ENCODE results near the gene NEIL3. TPM values are rescaled to one million over a fixed set of nuclear protein-coding genes. Genes with fewer than 3 reads are reported as not detected.

Gene NEIL3
- total RNA-seq, 1 donor from 2014 or later = 1.4 TPM

GRCh38 chr4:177405508-177405907 is 95.8 kb downstream of the NEIL3 start:
- Mint-ChIP-seq H3K9me3 (ENCODE audit: unreplicated experiment) (peaks cover 5% of the 10 kb centered on the region), H3K27me3 (ENCODE audit: unreplicated experiment) (peaks cover 3% of the 10 kb centered on the region)

DNA sequence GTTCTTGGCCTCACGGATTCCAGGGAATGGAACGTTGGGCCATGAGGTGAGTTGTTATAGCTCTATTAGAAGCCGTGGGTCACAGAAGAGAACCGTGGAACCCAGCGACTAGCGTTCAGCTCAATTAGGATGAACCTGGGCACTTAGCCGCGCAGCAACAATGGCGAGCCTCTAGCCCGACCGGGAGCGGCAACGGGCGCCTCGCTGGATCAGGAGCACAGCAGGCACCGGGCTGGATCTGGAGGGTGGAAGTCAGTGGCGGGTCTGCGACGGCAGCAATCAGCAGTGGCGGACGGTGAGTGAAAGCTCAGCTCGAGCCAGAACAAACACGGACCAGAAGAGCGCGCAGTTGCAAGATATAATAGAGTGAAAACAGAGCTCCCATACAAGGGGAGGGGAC is 98.3 kb downstream of the NEIL3 start:
- DNase-seq = no peak
- H3K4me1 Mint-ChIP-seq (ENCODE audit: low read depth, unreplicated experiment) = no peaks in the 10 kb centered on the region
- peaks cover 3% of the 10 kb centered on the region for H3K27me3 Mint-ChIP-seq (ENCODE audit: unreplicated experiment)
- peaks cover 3% of the 10 kb centered on the region for H3K9me3 Mint-ChIP-seq (ENCODE audit: unreplicated experiment)
- TF ChIP-seq CTCF (IDR thresholded peaks at IDR 0.05; ENCODE audit: partially characterized antibody, unreplicated experiment) = no peak
- H3K36me3 Mint-ChIP-seq (ENCODE audit: unreplicated experiment) = no peaks in the 10 kb centered on the region
- no peak overlapping the region for H3K27ac Mint-ChIP-seq (ENCODE audit: unreplicated experiment)
- no peak overlapping the region for H3K4me3 Mint-ChIP-seq (ENCODE audit: unreplicated experiment)

More at GRCh38 chr4:177405508-177405907, 95.8 kb downstream of the NEIL3 start:
- no peak overlapping the region for H3K4me3 Mint-ChIP-seq (ENCODE audit: unreplicated experiment)
- no peak for DNase-seq
- H3K27ac Mint-ChIP-seq (ENCODE audit: unreplicated experiment) = no peak overlapping the region
- no peaks in the 10 kb centered on the region for H3K36me3 Mint-ChIP-seq (ENCODE audit: unreplicated experiment)
- no peak for TF ChIP-seq CTCF (IDR thresholded peaks at IDR 0.05; ENCODE audit: partially characterized antibody, unreplicated experiment)
- no peaks in the 10 kb centered on the region for H3K4me1 Mint-ChIP-seq (ENCODE audit: low read depth, unreplicated experiment)

DNA sequence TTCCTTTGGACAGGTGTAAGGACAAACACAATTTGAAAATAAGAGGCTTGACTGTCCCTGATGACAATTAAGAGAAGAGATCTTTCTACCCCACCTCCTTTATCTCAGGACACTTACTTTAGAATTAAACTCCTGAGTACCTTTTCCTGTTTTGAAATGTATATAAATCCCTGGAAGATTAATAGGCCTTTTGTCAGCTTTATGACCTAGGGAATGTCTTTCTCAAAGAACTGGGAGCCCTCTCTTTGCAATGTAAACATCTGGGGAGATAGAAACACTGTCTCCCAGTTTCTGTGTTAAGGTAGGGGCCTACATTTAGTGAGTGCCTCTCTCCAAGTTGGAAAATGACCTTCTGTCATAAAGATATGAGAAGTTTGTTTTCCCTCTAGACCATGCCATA is 100.9 kb downstream of the NEIL3 start:
- DNase-seq = no peak
- Mint-ChIP-seq H3K9me3 (ENCODE audit: unreplicated experiment) (peaks cover 3% of the 10 kb centered on the region), H3K4me1 (ENCODE audit: low read depth, unreplicated experiment) (no peaks in the 10 kb centered on the region), H3K27me3 (ENCODE audit: unreplicated experiment) (peaks cover 3% of the 10 kb centered on the region), H3K36me3 (ENCODE audit: unreplicated experiment) (peaks cover 3% of the 10 kb centered on the region), H3K4me3 (ENCODE audit: unreplicated experiment) (no peak overlapping the region), H3K27ac (ENCODE audit: unreplicated experiment) (no peak overlapping the region)
- no peak for TF ChIP-seq CTCF (IDR thresholded peaks at IDR 0.05; ENCODE audit: partially characterized antibody, unreplicated experiment)

- H3K27ac Mint-ChIP-seq (ENCODE audit: unreplicated experiment) = no peak overlapping the region
Measured at GRCh38 chr4:177411996-177412395, 102.3 kb downstream of the NEIL3 start.

More at GRCh38 chr4:177411996-177412395, 102.3 kb downstream of the NEIL3 start:
- H3K4me3 Mint-ChIP-seq (ENCODE audit: unreplicated experiment) = no peak overlapping the region
- H3K4me1 Mint-ChIP-seq (ENCODE audit: low read depth, unreplicated experiment) = no peaks in the 10 kb centered on the region
- peaks cover 10% of the 10 kb centered on the region for H3K36me3 Mint-ChIP-seq (ENCODE audit: unreplicated experiment)
- no peak for TF ChIP-seq CTCF (IDR thresholded peaks at IDR 0.05; ENCODE audit: partially characterized antibody, unreplicated experiment)
- no peak for DNase-seq
- peaks cover 4% of the 10 kb centered on the region for H3K9me3 Mint-ChIP-seq (ENCODE audit: unreplicated experiment)
- H3K27me3 Mint-ChIP-seq (ENCODE audit: unreplicated experiment) = peaks cover 3% of the 10 kb centered on the region

Other genes starting within 250 kb of the NEIL3 start
- 7.4 TPM for gene AGA, start 132.6 kb downstream of the NEIL3 start, total RNA-seq (ENCODE audit: unreplicated experiment)